ENCODE results near the gene DHX29. TPM values are rescaled to one million over a fixed set of nuclear protein-coding genes. Genes with fewer than 3 reads are reported as not detected.

The DHX29 gene
- total RNA-seq, 4 donors from 2014 or later, result 31.8 to 43.3 (median 35.9) TPM

DNA sequence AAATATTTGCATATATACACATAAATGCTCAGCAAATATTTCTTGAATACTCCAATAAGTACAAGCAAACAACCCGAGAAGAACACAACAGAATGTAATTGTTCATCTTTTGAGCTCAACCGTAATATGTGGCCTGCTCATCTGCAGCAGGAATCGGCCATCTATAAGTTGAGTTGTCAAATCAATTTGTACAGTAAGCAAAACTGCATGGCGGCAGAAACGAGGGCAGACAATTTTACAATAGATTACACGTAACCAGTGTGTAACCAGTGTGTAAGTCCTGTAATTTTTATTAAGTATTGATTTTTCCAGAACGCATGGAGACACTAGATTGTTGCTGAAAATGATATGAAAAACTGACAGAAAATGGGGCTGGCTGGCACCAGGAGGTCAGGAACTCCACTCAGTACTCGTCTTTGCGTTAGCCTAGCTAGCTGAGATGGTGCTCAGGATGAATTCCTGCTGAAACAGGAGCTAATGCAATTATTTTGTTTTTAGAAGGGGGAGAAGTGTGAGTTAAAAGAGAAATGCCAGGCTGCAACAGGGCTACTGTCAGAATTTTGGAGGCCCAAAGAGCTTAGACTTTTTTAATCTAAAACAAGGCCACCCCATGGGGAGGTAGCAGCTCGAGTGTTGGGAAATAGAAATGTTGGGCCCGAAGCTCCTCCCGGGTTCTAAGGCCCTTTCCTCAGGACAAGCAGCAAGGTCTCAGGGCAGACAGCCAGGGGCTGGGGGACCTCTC is 682 bp downstream of the DHX29 start:
- no peaks in the 10 kb centered on the region for H3K36me3 ChIP-seq

DNA sequence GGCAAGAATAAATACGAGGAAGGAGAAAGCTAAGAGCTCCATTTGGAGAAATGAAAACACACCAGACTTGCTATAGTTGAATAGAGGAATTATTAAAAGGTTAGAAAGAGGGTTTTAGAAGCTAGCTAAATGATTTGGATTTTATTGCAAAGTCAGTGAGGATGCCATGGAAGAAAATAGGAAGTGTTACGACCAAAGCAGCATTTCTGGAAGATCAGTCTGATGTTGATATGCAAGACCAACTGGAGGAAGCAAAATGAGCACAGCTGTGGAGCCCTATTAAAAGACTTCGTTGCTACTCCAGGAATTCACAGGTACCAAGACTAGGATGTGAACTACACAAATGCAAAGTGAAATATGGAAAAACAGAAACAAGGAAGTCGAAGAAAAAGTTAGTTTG is 2.1 kb downstream of the DHX29 start:
- Histone ChIP-seq H3K9me3 (peaks cover 0 to 6% (median 0%) of the 10 kb centered on the region in 3 donors), H3K36me3 (peaks cover 3 to 9% of the 10 kb centered on the region in 2 donors), H3K4me3 (peak overlapping the region in 1 of 2 donors; percentile 77), H3K27me3 (no peaks in the 10 kb centered on the region), H3K4me1 (peaks cover 17 to 58% (median 29%) of the 10 kb centered on the region in 3 donors), H3K27ac (no peak overlapping the region)
- 56 to 67% methylated on average over 3 to 4 of the region's 4 CpGs for WGBS, 2 donors (ENCODE audit: low coverage in 1 of 2)
- no peak for ATAC-seq
- TF ChIP-seq CTCF (IDR thresholded peaks at IDR 0.05) (no peak), EP300 (IDR thresholded peaks at IDR 0.05) (no peak), POLR2AphosphoS5 (IDR thresholded peaks at IDR 0.05) (no peak), POLR2A (IDR thresholded peaks at IDR 0.05) (no peak)

More for the DNA sequence above, 682 bp downstream of the DHX29 start:
- no peak for TF ChIP-seq POLR2AphosphoS5 (IDR thresholded peaks at IDR 0.05)
- no peak for TF ChIP-seq EP300 (IDR thresholded peaks at IDR 0.05)
- TF ChIP-seq CTCF (IDR thresholded peaks at IDR 0.05), result no peak
- peak overlapping the region; percentile 53 to 77 for H3K4me3 ChIP-seq
- no peaks in the 10 kb centered on the region for H3K27me3 ChIP-seq
- 1 to 5% methylated on average over 9 to 10 of the region's 12 CpGs for WGBS, 2 donors (ENCODE audit: low coverage in 1 of 2)
- no peak for ATAC-seq
- H3K27ac ChIP-seq, result peak overlapping the region; percentile 87 to 93 (median 90)
- peaks cover 17 to 70% (median 33%) of the 10 kb centered on the region in 3 donors for H3K4me1 ChIP-seq
- H3K9me3 ChIP-seq, result no peaks in the 10 kb centered on the region

- Histone ChIP-seq H3K36me3 (peaks cover 3 to 11% of the 10 kb centered on the region in 2 donors), H3K27me3 (no peaks in the 10 kb centered on the region), H3K9me3 (peaks cover 0 to 6% (median 0%) of the 10 kb centered on the region in 3 donors), H3K4me1 (peaks cover 17 to 50% (median 22%) of the 10 kb centered on the region in 3 donors), H3K4me3 (no peak overlapping the region), H3K27ac (peak overlapping the region in 1 of 4 donors; percentile 58)
- WGBS, 2 donors (ENCODE audit: low coverage in 1 of 2), result 93 to 97% methylated on average over 5 to 6 of the region's 6 CpGs
- no peak for TF ChIP-seq EP300 (IDR thresholded peaks at IDR 0.05)
- TF ChIP-seq CTCF (IDR thresholded peaks at IDR 0.05), result no peak
- no peak for TF ChIP-seq POLR2A (IDR thresholded peaks at IDR 0.05)
- TF ChIP-seq POLR2AphosphoS5 (IDR thresholded peaks at IDR 0.05), result no peak
- no peak for ATAC-seq
Observed at GRCh38 chr5:55304584-55304983, 2.9 kb downstream of the DHX29 start.

DNA sequence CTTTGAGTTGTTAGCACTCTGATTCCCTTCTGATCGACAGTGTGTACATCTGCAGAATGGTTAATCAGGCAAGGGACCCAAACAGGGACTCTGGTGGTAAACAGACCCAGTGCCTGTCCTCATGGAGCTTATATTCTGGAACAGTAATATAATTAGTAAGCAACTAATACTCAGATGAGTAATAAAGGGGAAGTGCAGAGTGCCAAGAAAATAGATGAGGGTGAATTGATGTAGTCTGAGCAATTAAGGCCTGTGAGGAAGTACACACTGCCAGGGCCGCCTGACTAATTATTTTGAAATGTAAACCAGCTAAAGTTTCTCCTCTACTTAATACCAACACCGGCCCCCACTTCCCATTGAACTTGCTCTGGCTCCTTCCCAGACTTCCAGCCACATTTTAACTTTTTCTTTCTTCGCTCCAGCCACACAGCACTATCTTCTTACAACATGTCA is 4.2 kb downstream of the DHX29 start:
- H3K27me3 ChIP-seq, result no peaks in the 10 kb centered on the region
- H3K4me3 ChIP-seq, result no peak overlapping the region
- peaks cover 3 to 11% of the 10 kb centered on the region in 2 donors for H3K36me3 ChIP-seq
- H3K27ac ChIP-seq, result peak overlapping the region in 2 of 4 donors; percentile 56 to 58
- H3K9me3 ChIP-seq, result peaks cover 0 to 6% (median 0%) of the 10 kb centered on the region in 3 donors
- H3K4me1 ChIP-seq, result peaks cover 13 to 39% (median 16%) of the 10 kb centered on the region in 3 donors
- no peak for ATAC-seq
- TF ChIP-seq POLR2AphosphoS5 (IDR thresholded peaks at IDR 0.05) (peak; percentile 62), EP300 (IDR thresholded peaks at IDR 0.05) (no peak)
- WGBS, 2 donors (ENCODE audit: low coverage in 1 of 2), result 30 to 38% methylated on average over 3 to 4 of the region's 4 CpGs

DNA sequence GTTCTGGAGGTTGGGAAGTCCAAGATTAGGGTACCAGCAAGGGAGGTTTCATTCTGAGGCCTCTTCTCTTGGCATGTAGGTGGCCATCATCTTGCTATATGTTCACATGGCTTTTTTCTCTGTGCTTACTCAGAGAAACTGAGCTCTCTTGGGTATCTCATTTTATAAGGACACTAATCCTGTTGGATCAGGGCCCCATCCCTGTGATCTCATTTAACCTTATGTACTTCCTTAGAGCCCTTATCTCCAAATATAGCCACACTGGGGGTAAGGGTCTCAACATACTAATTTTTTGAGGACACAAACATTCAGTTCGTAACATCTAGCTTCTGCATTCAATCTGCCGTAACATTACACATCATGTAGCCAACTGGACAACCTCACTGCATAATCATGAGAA is 6.6 kb downstream of the DHX29 start:
- H3K9me3 ChIP-seq, result peaks cover 0 to 6% (median 0%) of the 10 kb centered on the region in 3 donors
- 100% methylated on average over 2 of the region's 2 CpGs; no CpG with 5 or more reads in 1 of the 2 donors for WGBS, 2 donors (ENCODE audit: low coverage in 1 of 2)
- peaks cover 9 to 27% (median 15%) of the 10 kb centered on the region in 3 donors for H3K4me1 ChIP-seq
- no peaks in the 10 kb centered on the region for H3K27me3 ChIP-seq
- TF ChIP-seq EP300 (IDR thresholded peaks at IDR 0.05), result no peak
- no peak overlapping the region for H3K4me3 ChIP-seq
- no peak overlapping the region for H3K27ac ChIP-seq
- no peak for ATAC-seq
- H3K36me3 ChIP-seq, result peaks cover 3 to 24% of the 10 kb centered on the region in 2 donors

DNA sequence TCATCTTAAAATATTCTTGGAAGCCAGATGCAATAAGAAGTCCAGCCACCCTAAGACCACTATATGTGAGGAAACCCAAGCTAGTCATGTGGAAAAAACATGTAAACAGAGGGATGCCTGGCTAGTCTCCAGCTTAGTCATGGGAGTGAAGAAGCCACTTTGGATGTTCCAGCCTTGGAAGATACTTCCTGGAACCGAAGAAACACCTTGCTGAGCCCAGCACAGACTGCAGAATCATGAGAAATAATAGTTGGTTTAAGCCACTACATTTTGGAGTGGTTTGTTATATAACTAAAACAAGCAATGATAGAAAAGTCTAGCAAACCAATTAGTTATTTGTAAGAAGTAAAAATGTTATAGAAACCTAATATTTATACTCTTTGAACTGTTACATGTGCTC is 12.6 kb downstream of the DHX29 start:
- Histone ChIP-seq H3K27ac (no peak overlapping the region), H3K9me3 (no peaks in the 10 kb centered on the region), H3K36me3 (peaks cover 4 to 73% of the 10 kb centered on the region in 2 donors), H3K4me3 (no peak overlapping the region), H3K27me3 (no peaks in the 10 kb centered on the region), H3K4me1 (no peaks in the 10 kb centered on the region)
- TF ChIP-seq POLR2A (IDR thresholded peaks at IDR 0.05), result no peak
- TF ChIP-seq EP300 (IDR thresholded peaks at IDR 0.05), result no peak
- no peak for TF ChIP-seq CTCF (IDR thresholded peaks at IDR 0.05)
- no peak for TF ChIP-seq POLR2AphosphoS5 (IDR thresholded peaks at IDR 0.05)
- WGBS, 2 donors (ENCODE audit: low coverage in 1 of 2), result 100% methylated on average over 1 of the region's 1 CpG; no CpG with 5 or more reads in 1 of the 2 donors
- ATAC-seq, result no peak

Measured in gastroesophageal sphincter (tissue), 4 donors.